GM21515 (cell line): ENCODE measurements around the gene VHLL.
"Not testable (repeated sequence)": the region's sequence is repeated elsewhere in the genome, so short reads cannot be mapped to it uniquely, and the experiment has no call there.

Experiments used
- ATAC-seq: cut with Tn5 transposase; IDR thresholded peaks from one replicate; pipeline ENCODE4 v1.9.1; 2021; ENCODE audit not compliant: unreplicated experiment

Gene VHLL

GRCh38 chr1:156298852-156299357, at the start of gene VHLL:
TSS of gene VHLL (minus strand) at chr1:156299307. CDS start at chr1:156299189, 118 bp downstream.
- ATAC-seq = no peak

- no peak for ATAC-seq
These were observed 48.2 kb upstream of the VHLL start for GRCh38 chr1:156347331-156347730.

GRCh38 chr1:156346636-156347035, 47.5 kb upstream of the VHLL start:
- ATAC-seq = no peak

- not testable (repeated sequence) for ATAC-seq
These were observed 46.9 kb upstream of the VHLL start for GRCh38 chr1:156346035-156346434.

- ATAC-seq = no peak
These were observed 45.3 kb upstream of the VHLL start for GRCh38 chr1:156344409-156344808.

- ATAC-seq = no peak
These were observed 43.3 kb upstream of the VHLL start for GRCh38 chr1:156342166-156342955.

GRCh38 chr1:156338180-156338976, 39.3 kb upstream of the VHLL start, which contains the start of the genes CCT3 and TSACC:
TSS of gene CCT3 (minus strand) at chr1:156338292. CDS start at chr1:156338184, 108 bp downstream.
TSS of gene TSACC (plus strand) at chr1:156338526. CDS start at chr1:156339758, 1,232 bp downstream.
- peak; percentile 94 for ATAC-seq

GRCh38 chr1:156337888-156338179, 38.7 kb upstream of the VHLL start:
- no peak for ATAC-seq

- no peak for ATAC-seq
These were observed 38.2 kb upstream of the VHLL start for GRCh38 chr1:156337052-156337887.

- no peak for ATAC-seq
These were observed 37.1 kb upstream of the VHLL start for GRCh38 chr1:156336242-156336641.

GRCh38 chr1:156323179-156323578, 24.1 kb upstream of the VHLL start:
- ATAC-seq = not testable (repeated sequence)

GRCh38 chr1:156320560-156320959, 21.5 kb upstream of the VHLL start:
- no peak for ATAC-seq

GRCh38 chr1:156319664-156320063, 20.6 kb upstream of the VHLL start:
- no peak for ATAC-seq

GRCh38 chr1:156316909-156317308, 17.8 kb upstream of the VHLL start:
- no peak for ATAC-seq

GRCh38 chr1:156310962-156311361, 11.9 kb upstream of the VHLL start:
- no peak for ATAC-seq

GRCh38 chr1:156308078-156308477, 9.0 kb upstream of the VHLL start:
- no peak for ATAC-seq

- ATAC-seq = no peak
These were observed 6.1 kb upstream of the VHLL start for GRCh38 chr1:156305215-156305614.

GRCh38 chr1:156303241-156303640, 4.1 kb upstream of the VHLL start:
- ATAC-seq = no peak

GRCh38 chr1:156295391-156295947, 3.6 kb downstream of the VHLL start, which contains the start of gene GLMP:
TSS of gene GLMP (minus strand) at chr1:156295679. CDS start at chr1:156295645, 34 bp downstream.
- no peak for ATAC-seq

- ATAC-seq = no peak
These were observed 5.2 kb downstream of the VHLL start for GRCh38 chr1:156293895-156294294.

- no peak for ATAC-seq
These were observed 6.0 kb downstream of the VHLL start for GRCh38 chr1:156293098-156293434.
